ENCODE measurements around the gene OTOGL.

- no peak for TF ChIP-seq CTCF (conservative IDR thresholded peaks at IDR 0.05; ENCODE audit: low read length)
- TF ChIP-seq EZH2phosphoT487 (IDR thresholded peaks at IDR 0.05; ENCODE audit: borderline replicate concordance, low read depth, low read length): no peak
Measured at GRCh38 chr12:80190001-80190400, 90.7 kb downstream of the OTOGL start.
